NB4 (cell line): ENCODE data around the gene VPS35L.
"Not testable (repeated sequence)": the region's sequence is repeated elsewhere in the genome, so short reads cannot be mapped to it uniquely, and the experiment has no call there.

ENCODE experiments used
- DNase-seq: peaks from one replicate; pipeline ENCODE4 v3.0.0; 2010; ENCODE audit warnings: low read depth
- H3K4me3 ChIP-seq: one replicate; pipeline ENCODE4 v1.5.1; 2011; ENCODE audit warnings: mild to moderate bottlenecking, low read depth, low read length, moderate library complexity
- CTCF ChIP-seq: IDR thresholded peaks from one replicate; pipeline ENCODE4 v1.5.1; 2012; ENCODE audit warnings: low read depth, low read length
- MAX ChIP-seq: IDR thresholded peaks from 2 replicates; pipeline ENCODE4 v1.6.1; 2011; ENCODE audit warnings: low read depth, low read length
- MYC ChIP-seq: IDR thresholded peaks from 2 replicates; pipeline ENCODE4 v1.6.1; 2011; ENCODE audit warnings: low read depth, low read length
- POLR2A ChIP-seq: IDR thresholded peaks from 2 replicates; pipeline ENCODE4 v1.6.1; 2011; ENCODE audit warnings: mild to moderate bottlenecking; ENCODE audit not compliant: insufficient read length; ENCODE audit errors: extremely low read depth

VPS35L gene

GRCh38 chr16:19711643-19712042 is 156.1 kb downstream of the VPS35L start:
- no peak for DNase-seq
- TF ChIP-seq MYC = no peak
- TF ChIP-seq CTCF = no peak
- TF ChIP-seq POLR2A = no peak
- no peak overlapping the region for H3K4me3 ChIP-seq

DNA sequence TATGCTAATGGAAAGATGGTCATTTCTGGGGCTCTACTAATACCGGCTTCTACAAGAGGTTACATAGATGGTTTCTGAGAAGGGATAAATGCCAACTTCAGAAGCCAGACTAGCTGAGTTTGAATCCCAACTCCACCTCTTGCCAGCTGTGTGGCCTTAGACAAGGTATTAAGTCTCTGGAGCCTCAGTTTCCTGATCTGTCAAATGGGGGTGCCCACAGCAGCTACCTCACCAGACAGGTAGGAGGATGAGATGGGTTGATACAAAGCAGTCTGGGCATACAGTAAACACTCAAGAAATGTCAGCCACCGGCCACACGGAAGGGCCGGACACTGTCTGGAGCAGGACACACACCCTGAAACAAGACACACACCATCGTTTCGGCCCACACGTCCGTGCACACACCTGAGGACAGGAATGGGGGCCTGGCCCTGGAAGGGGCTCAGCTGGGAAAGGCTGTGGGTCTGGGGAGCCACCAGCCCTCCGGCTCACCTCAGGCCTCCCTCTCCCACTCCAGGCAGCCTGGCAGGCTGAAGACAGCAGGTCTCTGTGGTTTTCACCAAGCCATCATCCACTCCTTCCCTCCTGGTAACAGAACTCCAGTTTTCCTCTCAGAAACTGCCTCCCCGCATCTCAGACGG is 157.0 kb downstream of the VPS35L start:
- TF ChIP-seq MYC (no peak), CTCF (no peak), MAX (no peak), POLR2A (no peak)
- no peak for DNase-seq

DNA sequence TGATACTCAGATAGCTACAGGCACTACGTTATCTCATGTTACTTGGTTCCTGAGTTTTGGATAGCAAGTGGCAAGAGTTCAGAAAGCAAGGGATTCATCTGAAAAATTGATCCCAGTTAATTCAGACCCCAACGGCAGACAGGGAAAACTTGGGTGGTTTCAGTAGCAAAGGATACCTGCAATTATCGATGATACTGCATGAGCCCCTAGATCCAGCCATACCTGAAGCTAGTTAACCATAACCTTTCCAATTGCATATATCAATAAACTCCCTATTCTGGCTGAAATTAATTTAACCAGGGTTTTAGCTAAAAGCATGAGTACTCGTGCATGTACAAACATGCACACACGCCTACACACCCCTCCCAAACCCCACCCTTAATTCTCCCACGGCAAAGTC is 158.2 kb downstream of the VPS35L start:
- no peak for DNase-seq
- H3K4me3 ChIP-seq = no peak overlapping the region
- TF ChIP-seq POLR2A (no peak), MYC (no peak), MAX (no peak), CTCF (no peak)

More for the DNA sequence above, 157.0 kb downstream of the VPS35L start:
- H3K4me3 ChIP-seq = no peak overlapping the region

GRCh38 chr16:19715566-19715965 is 160.1 kb downstream of the VPS35L start:
- DNase-seq = no peak
- H3K4me3 ChIP-seq = no peak overlapping the region
- TF ChIP-seq POLR2A = no peak
- TF ChIP-seq MYC = no peak
- TF ChIP-seq MAX = no peak
- no peak for TF ChIP-seq CTCF

- TF ChIP-seq CTCF (no peak), MAX (no peak), POLR2A (no peak), MYC (no peak)
- DNase-seq = no peak
- peak overlapping the region; percentile 100 for H3K4me3 ChIP-seq
Measured at GRCh38 chr16:19716183-19716582, 160.7 kb downstream of the VPS35L start.

DNA sequence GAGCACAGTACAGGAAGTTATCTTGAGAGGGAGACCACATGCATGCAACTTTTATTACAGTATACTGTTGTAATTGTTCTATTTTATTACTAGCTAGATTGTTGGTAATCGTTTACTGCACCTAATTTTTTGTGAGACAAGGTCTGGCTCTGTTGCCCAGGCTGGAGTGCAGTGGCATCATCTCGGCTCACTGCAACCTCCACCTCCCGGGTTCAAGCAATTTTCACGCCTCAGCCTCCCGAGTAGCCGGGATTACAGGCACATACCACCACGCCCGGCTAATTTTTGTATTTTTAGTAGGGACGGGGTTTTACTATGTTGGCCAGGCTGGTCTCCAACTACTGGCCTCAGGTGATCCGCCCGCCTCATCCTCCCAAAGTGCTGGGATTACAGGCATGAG is 161.2 kb downstream of the VPS35L start:
- DNase-seq = not testable (repeated sequence)
- peak overlapping the region; percentile 100 for H3K4me3 ChIP-seq
